HL-60 (cell line): ENCODE measurements around the gene PPP1R8.

Source experiments
- DNase-seq, 2 experiments: peaks; one replicate each; pipeline ENCODE4 v3.0.0-alpha.2; 2010 to 2020; ENCODE audit warnings: low read depth in 1 of 2, low spot score in 1 of 2
- H3K27ac ChIP-seq: fragments of 250-450 bp; sonication (Bioruptor Pico); replicated peaks from 2 replicates; pipeline ENCODE4 v1.5.1; 2020; ENCODE audit warnings: mild to moderate bottlenecking, moderate library complexity
- H3K27me3 ChIP-seq: fragments of 250-450 bp; sonication (Bioruptor Pico); 2 replicates; pipeline ENCODE4 v1.5.1; 2021; ENCODE audit warnings: mild to moderate bottlenecking, moderate library complexity; ENCODE audit not compliant: insufficient read depth, poor library complexity, severe bottlenecking
- H3K4me3 ChIP-seq: replicated peaks from 2 replicates; pipeline ENCODE4 v1.5.1; 2011; ENCODE audit warnings: mild to moderate bottlenecking, control low read depth, low read length; ENCODE audit not compliant: insufficient read depth
- GABPA ChIP-seq: IDR thresholded peaks from 2 replicates; pipeline ENCODE4 v1.6.1; 2012; ENCODE audit warnings: low read depth
- POLR2AphosphoS5 ChIP-seq: IDR thresholded peaks from 2 replicates; pipeline ENCODE4 v1.6.1; 2012; ENCODE audit warnings: low read depth
- SPI1 ChIP-seq: IDR thresholded peaks from 2 replicates; pipeline ENCODE4 v1.6.1; 2012; ENCODE audit warnings: low read depth, mild to moderate bottlenecking, borderline replicate concordance
- TF ChIP-seq, protein P1 (sequence below): IDR thresholded peaks from one replicate; pipeline ENCODE4 v1.5.1; 2011; ENCODE audit warnings: low read length, control low read depth, inconsistent platforms; ENCODE audit not compliant: insufficient read depth
- TF ChIP-seq, protein P2 (sequence below): IDR thresholded peaks from 2 replicates; pipeline ENCODE4 v1.6.1; 2012; ENCODE audit warnings: low read depth; ENCODE audit not compliant: insufficient replicate concordance

Gene PPP1R8

DNA sequence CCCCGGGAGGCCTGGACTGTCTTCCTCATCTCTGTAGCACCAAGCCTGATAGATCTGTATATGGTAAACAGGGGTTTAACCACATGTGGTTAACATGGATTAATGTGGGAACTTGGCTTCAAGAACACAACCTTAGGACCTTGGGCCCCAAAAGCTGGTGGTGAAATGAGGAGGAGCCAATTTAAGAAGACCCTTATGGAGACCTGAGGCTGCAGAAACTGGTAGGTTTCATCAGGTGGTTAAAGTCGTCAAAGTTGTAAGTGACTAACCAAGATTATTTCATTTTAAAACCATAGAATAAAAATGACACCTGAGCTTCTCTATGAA, 55.7 kb downstream of the PPP1R8 start:
- H3K27ac ChIP-seq = peak overlapping the region; percentile 96
- TF ChIP-seq, protein P1, sequence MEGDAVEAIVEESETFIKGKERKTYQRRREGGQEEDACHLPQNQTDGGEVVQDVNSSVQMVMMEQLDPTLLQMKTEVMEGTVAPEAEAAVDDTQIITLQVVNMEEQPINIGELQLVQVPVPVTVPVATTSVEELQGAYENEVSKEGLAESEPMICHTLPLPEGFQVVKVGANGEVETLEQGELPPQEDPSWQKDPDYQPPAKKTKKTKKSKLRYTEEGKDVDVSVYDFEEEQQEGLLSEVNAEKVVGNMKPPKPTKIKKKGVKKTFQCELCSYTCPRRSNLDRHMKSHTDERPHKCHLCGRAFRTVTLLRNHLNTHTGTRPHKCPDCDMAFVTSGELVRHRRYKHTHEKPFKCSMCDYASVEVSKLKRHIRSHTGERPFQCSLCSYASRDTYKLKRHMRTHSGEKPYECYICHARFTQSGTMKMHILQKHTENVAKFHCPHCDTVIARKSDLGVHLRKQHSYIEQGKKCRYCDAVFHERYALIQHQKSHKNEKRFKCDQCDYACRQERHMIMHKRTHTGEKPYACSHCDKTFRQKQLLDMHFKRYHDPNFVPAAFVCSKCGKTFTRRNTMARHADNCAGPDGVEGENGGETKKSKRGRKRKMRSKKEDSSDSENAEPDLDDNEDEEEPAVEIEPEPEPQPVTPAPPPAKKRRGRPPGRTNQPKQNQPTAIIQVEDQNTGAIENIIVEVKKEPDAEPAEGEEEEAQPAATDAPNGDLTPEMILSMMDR = no peak
- TF ChIP-seq, protein P2, sequence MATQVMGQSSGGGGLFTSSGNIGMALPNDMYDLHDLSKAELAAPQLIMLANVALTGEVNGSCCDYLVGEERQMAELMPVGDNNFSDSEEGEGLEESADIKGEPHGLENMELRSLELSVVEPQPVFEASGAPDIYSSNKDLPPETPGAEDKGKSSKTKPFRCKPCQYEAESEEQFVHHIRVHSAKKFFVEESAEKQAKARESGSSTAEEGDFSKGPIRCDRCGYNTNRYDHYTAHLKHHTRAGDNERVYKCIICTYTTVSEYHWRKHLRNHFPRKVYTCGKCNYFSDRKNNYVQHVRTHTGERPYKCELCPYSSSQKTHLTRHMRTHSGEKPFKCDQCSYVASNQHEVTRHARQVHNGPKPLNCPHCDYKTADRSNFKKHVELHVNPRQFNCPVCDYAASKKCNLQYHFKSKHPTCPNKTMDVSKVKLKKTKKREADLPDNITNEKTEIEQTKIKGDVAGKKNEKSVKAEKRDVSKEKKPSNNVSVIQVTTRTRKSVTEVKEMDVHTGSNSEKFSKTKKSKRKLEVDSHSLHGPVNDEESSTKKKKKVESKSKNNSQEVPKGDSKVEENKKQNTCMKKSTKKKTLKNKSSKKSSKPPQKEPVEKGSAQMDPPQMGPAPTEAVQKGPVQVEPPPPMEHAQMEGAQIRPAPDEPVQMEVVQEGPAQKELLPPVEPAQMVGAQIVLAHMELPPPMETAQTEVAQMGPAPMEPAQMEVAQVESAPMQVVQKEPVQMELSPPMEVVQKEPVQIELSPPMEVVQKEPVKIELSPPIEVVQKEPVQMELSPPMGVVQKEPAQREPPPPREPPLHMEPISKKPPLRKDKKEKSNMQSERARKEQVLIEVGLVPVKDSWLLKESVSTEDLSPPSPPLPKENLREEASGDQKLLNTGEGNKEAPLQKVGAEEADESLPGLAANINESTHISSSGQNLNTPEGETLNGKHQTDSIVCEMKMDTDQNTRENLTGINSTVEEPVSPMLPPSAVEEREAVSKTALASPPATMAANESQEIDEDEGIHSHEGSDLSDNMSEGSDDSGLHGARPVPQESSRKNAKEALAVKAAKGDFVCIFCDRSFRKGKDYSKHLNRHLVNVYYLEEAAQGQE = no peak
- TF ChIP-seq POLR2AphosphoS5 (no peak), SPI1 (no peak), GABPA (no peak)
- DNase-seq = no peak
- no peaks in the 10 kb centered on the region for H3K27me3 ChIP-seq
- H3K4me3 ChIP-seq = peak overlapping the region; percentile 35

DNA sequence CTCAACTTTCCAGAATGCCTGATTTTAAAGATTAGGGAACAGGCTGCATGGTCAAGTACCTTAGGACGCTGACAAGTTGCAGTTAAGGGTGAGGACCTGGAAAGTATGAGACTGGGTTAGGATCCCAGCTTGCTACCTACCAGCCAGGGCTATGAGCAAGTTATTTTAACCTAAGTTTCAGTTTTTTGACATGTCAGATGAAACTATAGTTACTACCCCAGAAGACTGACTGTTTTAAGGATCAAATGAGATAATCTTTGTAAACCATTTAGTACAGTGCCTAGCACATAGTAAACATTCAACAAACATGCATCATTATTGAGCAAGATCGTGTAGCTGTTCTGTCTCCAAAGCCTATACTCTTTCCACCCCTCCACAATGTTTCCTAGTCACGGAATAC, 56.2 kb downstream of the PPP1R8 start:
- no peaks in the 10 kb centered on the region for H3K27me3 ChIP-seq
- no peak for DNase-seq
- peak overlapping the region; percentile 96 for H3K27ac ChIP-seq
- TF ChIP-seq SPI1 (no peak), POLR2AphosphoS5 (no peak), GABPA (no peak)
- TF ChIP-seq, protein P2 = no peak
- TF ChIP-seq, protein P1 = no peak
- H3K4me3 ChIP-seq = peak overlapping the region; percentile 35

DNA sequence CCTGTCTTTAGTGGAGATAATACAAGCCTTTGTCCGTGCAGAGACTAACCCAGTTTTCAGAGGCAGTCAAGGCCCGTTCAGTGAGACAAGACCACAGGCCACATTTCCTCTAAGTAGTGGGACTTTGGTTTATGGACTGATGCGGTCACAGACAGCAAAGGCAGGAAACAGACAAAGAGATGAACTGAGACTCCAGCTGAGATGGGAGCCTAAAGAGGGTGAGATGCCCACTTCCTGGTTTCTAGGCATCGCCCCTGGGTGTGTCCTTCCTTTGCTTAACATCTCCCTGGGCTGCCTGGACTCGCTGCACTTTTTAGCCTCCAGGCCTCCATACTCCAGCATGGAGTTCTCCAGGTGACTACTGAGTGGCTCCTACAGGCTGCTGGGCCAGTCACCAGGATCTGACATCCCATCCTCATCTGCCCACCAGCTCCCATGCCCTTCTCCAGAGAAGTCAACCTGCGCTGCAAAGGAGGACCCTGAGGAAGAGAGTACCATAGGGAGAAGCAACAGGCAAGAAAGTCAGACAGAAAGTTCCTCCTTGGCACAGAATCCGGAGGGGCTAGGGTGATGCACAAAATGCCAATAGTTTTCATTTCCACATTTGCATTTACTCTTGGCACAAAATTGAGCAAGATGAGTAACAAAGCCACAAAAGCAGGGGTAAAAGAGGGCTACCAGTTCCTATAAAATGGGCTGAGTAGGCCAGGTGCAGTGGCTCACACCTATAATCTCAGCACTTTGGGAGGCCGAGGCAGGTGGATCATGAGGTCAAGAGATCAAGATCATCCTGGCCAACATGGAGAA, 56.8 kb downstream of the PPP1R8 start:
- H3K27me3 ChIP-seq = no peaks in the 10 kb centered on the region
- H3K27ac ChIP-seq = peak overlapping the region; percentile 96
- DNase-seq = peak in 1 of 2 experiments; percentile 81
- peak overlapping the region; percentile 35 for H3K4me3 ChIP-seq
- TF ChIP-seq SPI1 (peak; percentile 67; the same call in 1 of the 2 replicates), POLR2AphosphoS5 (peak; percentile 60)
- TF ChIP-seq, protein P1 = no peak

DNA sequence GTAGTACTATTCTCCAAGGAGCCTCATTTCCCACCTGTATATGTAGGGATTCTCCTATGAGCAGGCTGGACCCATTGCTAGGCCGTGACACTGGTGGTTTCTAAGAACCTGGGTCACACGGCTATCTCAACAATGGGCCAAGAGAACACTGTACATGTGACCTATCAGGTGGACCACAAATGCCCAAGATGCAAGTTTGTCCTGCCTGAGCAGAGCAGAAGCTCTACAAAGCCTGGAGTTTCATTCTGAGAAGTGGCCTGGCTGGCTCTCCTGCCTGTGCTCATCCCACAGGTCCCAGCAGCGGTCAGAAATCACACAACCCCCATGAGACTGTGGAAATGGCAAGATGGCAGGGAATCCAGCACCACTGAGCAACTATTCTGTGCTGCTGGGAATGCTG, 58.9 kb downstream of the PPP1R8 start:
- H3K4me3 ChIP-seq = no peak overlapping the region
- H3K27me3 ChIP-seq = no peaks in the 10 kb centered on the region
- peak overlapping the region; percentile 13; the same call in 1 of the 2 replicates for H3K27ac ChIP-seq
- no peak for DNase-seq
- TF ChIP-seq GABPA = no peak
- TF ChIP-seq, protein P2 = no peak
- TF ChIP-seq POLR2AphosphoS5 = no peak; the same call in 1 of the 2 replicates
- TF ChIP-seq, protein P1 = no peak
- TF ChIP-seq SPI1 = no peak
